CD4-positive, CD25-positive, alpha-beta regulatory T cell (primary cell): ENCODE data around the gene LRRTM2. TPM values are rescaled to one million over a fixed set of nuclear protein-coding genes. Genes with fewer than 3 reads are reported as not detected.

ENCODE experiments used
- ATAC-seq, 2 donors: fragments of 150-1000 bp; cut with Tn5 transposase; one replicate each; pipeline ENCODE4 v1.10.0; 2021; ENCODE audit warnings: low read depth in 2 of 2, moderate number of reproducible peaks in 2 of 2, moderate library complexity in 1 of 2
- DNase-seq, 3 donors: peaks; one replicate each; pipeline versions ENCODE4 v3.0.0 to v3.0.0-alpha.2; 2012 to 2022; ENCODE audit warnings: mixed read lengths in 1 of 3
- H3K27ac ChIP-seq: one replicate; pipeline ENCODE4 v1.7.0; 2013; ENCODE audit warnings: mild to moderate bottlenecking, low read length; ENCODE audit not compliant: insufficient read depth, poor library complexity, severe bottlenecking
- H3K27me3 ChIP-seq: one replicate; pipeline ENCODE4 v1.7.0; 2013; ENCODE audit warnings: low read length; ENCODE audit not compliant: control insufficient read depth, insufficient read depth
- H3K36me3 ChIP-seq: one replicate; pipeline ENCODE4 v1.7.0; 2013; ENCODE audit warnings: mild to moderate bottlenecking, low read length, moderate library complexity; ENCODE audit not compliant: control insufficient read depth, insufficient read depth
- H3K4me1 ChIP-seq: 2 replicates; pipeline ENCODE4 v1.7.0; 2013; ENCODE audit warnings: mild to moderate bottlenecking, low read length; ENCODE audit not compliant: insufficient read depth, control insufficient read depth, poor library complexity, severe bottlenecking
- H3K4me3 ChIP-seq: one replicate; pipeline ENCODE4 v1.7.0; 2013; ENCODE audit warnings: low read depth, mild to moderate bottlenecking, low read length, moderate library complexity
- H3K9me3 ChIP-seq, 2 experiments: 1 replicate in 1 of 2; 2 replicates in 1 of 2; pipeline ENCODE4 v1.7.0; 2013; ENCODE audit warnings: low read length in 2 of 2, mild to moderate bottlenecking in 1 of 2, moderate library complexity in 1 of 2; ENCODE audit not compliant: control insufficient read depth in 2 of 2
- H3K27ac Mint-ChIP-seq, 3 donors: one replicate each; pipeline ENCODE4 v1.8.0; 2020 to 2022; ENCODE audit warnings: mild to moderate bottlenecking in 3 of 3, mixed read lengths in 3 of 3, moderate library complexity in 2 of 3
- H3K27me3 Mint-ChIP-seq: one replicate; pipeline ENCODE4 v1.8.0; 2022; ENCODE audit warnings: mild to moderate bottlenecking, mixed read lengths
- H3K36me3 Mint-ChIP-seq: one replicate; pipeline ENCODE4 v1.8.0; 2020; ENCODE audit warnings: mixed read lengths
- H3K4me1 Mint-ChIP-seq, 4 donors: one replicate each; pipeline ENCODE4 v1.8.0; 2020 to 2022; ENCODE audit warnings: mixed read lengths in 4 of 4, mild to moderate bottlenecking in 1 of 4
- H3K4me3 Mint-ChIP-seq, 4 donors: one replicate each; pipeline ENCODE4 v1.8.0; 2020 to 2022; ENCODE audit warnings: mild to moderate bottlenecking in 4 of 4, mixed read lengths in 4 of 4, moderate library complexity in 3 of 4
- H3K9me3 Mint-ChIP-seq, 7 donors: one replicate each; pipeline ENCODE4 v1.8.0; 2020 to 2022; ENCODE audit warnings: mixed read lengths in 7 of 7, mild to moderate bottlenecking in 3 of 7, moderate library complexity in 2 of 7
- polyA plus RNA-seq, 4 donors: library from polyadenylated mRNA; unstranded; fragments of 300-500 nt; fragmentation: Illumina TruSeq; gene quantifications; one replicate each; pipeline ENCODE4 v1.2.3, GENCODE V29; 2021
- total RNA-seq: library from RNA; stranded (reverse); gene quantifications from one replicate; pipeline ENCODE4 v1.2.3, GENCODE V29; 2022

Gene LRRTM2
- total and polyA plus RNA-seq, 5 donors from 2014 or later, result 0.07 to 0.11 TPM; not detected in 3

DNA sequence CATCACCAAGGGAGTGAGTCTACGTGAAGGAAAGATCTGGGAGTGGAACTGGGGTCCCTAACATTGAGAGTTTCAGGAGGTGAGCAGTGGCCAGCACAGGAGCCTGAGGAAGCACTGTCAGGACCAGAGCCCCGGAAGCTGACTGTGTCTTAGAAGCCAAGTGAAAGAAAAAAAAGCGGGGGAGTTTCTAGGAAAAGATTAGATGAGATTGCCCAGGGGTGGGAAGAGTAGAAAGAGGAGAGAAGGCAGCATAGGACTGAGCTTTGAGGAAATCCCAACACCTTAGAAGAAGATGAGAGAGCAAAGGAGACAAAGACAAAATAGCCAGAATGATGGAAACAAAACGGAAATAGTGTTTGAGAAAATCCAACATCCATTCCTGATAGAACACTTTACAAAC lies 37.0 kb upstream of the LRRTM2 start:
- H3K4me3 Mint-ChIP-seq, result no peak overlapping the region
- H3K27me3 Mint-ChIP-seq, result no peaks in the 10 kb centered on the region
- H3K9me3 ChIP-seq, result no peaks in the 10 kb centered on the region
- H3K27me3 ChIP-seq, result no peaks in the 10 kb centered on the region
- peaks cover 0 to 1% (median 0%) of the 10 kb centered on the region in 7 donors for H3K9me3 Mint-ChIP-seq
- no peak for DNase-seq
- no peaks in the 10 kb centered on the region for H3K36me3 ChIP-seq
- H3K36me3 Mint-ChIP-seq, result no peaks in the 10 kb centered on the region
- no peaks in the 10 kb centered on the region for H3K4me1 ChIP-seq
- H3K27ac ChIP-seq, result no peak overlapping the region
- H3K4me1 Mint-ChIP-seq, result no peaks in the 10 kb centered on the region
- no peak for ATAC-seq
- no peak overlapping the region for H3K4me3 ChIP-seq
- H3K27ac Mint-ChIP-seq, result no peak overlapping the region

DNA sequence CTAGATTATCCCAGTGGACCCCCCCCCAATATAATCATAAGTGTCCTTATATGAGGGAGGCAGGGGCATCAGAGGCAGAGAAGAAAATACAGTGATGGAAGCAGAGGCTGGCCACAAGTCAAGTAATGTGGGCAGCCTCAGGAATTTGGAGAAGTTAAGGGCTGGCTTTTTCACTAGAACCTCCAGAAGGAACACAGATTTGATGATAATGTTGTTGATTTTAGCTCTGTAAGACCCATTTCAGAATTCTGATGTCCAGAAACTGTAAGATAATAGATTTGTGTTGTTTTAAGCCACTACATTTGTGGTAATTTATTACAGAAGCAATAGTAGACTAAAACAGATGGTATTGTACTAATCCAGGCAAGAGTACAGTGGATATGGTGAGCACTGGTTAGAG lies 36.3 kb upstream of the LRRTM2 start:
- Histone ChIP-seq H3K4me3 (no peak overlapping the region), H3K27me3 (no peaks in the 10 kb centered on the region), H3K9me3 (no peaks in the 10 kb centered on the region), H3K36me3 (no peaks in the 10 kb centered on the region), H3K27ac (no peak overlapping the region), H3K4me1 (no peaks in the 10 kb centered on the region)
- peaks cover 0 to 1% (median 0%) of the 10 kb centered on the region in 7 donors for H3K9me3 Mint-ChIP-seq
- H3K27me3 Mint-ChIP-seq, result no peaks in the 10 kb centered on the region
- H3K36me3 Mint-ChIP-seq, result no peaks in the 10 kb centered on the region
- H3K27ac Mint-ChIP-seq, result no peak overlapping the region
- ATAC-seq (no peak), DNase-seq (no peak)
- H3K4me3 Mint-ChIP-seq, result no peak overlapping the region
- H3K4me1 Mint-ChIP-seq, result no peaks in the 10 kb centered on the region

DNA sequence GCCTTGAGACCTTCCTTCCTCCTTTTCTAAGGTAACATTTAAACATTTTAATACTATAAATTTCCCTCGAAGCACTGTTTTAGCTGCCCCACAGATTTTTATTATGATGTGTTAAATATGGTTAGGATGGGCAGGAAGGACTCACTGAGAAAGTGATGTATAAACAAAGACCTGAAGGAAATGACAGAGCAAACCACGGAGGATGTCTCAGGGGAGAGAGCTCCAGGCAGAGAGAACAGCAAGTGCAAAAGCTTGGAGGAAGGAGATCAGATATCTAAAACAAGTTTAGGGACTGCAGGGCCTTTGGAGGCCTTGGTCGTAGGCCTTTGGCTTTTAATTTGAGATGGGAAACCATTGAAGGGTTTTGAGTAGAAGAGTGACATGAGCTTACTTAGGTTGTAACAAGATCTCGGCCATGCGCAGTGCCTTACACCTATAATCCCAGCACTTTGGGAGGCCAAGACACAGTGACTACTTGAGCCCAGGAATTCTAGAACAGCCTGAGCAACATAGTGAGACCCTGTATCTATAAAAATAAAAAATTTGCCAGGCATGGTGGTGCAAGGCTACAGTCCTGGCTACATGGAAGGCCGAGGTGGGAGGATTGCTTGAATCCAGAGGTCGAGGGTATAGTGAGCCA lies 35.5 kb upstream of the LRRTM2 start:
- H3K36me3 ChIP-seq, result peaks cover under 1% of the 10 kb centered on the region
- H3K9me3 Mint-ChIP-seq, result peaks cover 0 to 1% (median 0%) of the 10 kb centered on the region in 7 donors
- H3K27me3 Mint-ChIP-seq, result no peaks in the 10 kb centered on the region
- H3K27ac ChIP-seq, result no peak overlapping the region
- H3K4me1 Mint-ChIP-seq, result no peaks in the 10 kb centered on the region
- no peak for ATAC-seq
- H3K27me3 ChIP-seq, result no peaks in the 10 kb centered on the region
- no peaks in the 10 kb centered on the region for H3K9me3 ChIP-seq
- no peak overlapping the region for H3K4me3 ChIP-seq
- no peak overlapping the region for H3K27ac Mint-ChIP-seq
- no peaks in the 10 kb centered on the region for H3K4me1 ChIP-seq
- H3K36me3 Mint-ChIP-seq, result no peaks in the 10 kb centered on the region
- peak in 1 of 3 donors; percentile 47 for DNase-seq
- H3K4me3 Mint-ChIP-seq, result no peak overlapping the region

DNA sequence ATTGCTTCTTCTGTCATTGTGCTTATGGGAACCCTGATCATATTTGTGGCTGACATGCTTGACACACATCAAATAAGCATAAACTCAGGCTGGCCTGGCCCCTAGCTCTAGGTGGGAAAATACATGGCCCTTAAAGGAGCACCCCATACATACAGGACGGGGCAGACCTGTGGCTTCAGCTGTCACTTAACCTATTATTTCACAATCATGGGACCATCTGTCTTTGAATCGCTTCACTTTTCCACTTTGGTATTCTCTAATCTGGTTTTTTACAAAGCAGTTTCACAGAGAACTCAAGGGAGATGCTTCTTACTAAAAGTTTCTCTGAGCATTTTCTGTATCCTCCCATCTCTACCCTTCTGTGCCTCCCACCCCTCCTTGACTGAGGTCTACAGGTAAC lies 34.6 kb upstream of the LRRTM2 start:
- no peak overlapping the region for H3K27ac Mint-ChIP-seq

DNA sequence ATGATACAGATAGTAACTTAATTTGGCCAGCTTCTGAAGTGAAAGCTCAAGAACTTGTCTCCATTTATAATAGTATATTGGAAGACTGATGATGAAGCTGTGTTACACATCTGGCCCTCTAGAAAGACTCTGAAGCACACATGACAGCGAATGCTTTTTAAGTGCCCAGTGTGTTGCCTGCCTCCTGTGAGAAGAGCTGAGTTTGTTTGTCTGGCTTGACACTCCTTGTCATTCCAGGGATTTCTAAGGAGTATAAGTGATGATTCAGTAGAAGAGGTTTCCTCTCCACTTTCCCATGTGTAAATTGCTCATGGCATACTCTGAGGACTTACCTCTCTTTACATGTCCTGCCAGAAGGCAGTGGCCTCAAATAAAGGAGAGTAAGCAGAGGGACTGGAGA lies 30.4 kb upstream of the LRRTM2 start:
- no peak for DNase-seq
- Histone ChIP-seq H3K27me3 (no peaks in the 10 kb centered on the region), H3K9me3 (no peaks in the 10 kb centered on the region), H3K4me1 (no peaks in the 10 kb centered on the region), H3K4me3 (no peak overlapping the region), H3K36me3 (peaks cover 5% of the 10 kb centered on the region), H3K27ac (no peak overlapping the region)
- Mint-ChIP-seq H3K27ac (no peak overlapping the region), H3K27me3 (no peaks in the 10 kb centered on the region), H3K4me1 (peaks cover 0 to 9% (median 3%) of the 10 kb centered on the region in 4 donors), H3K9me3 (no peaks in the 10 kb centered on the region), H3K4me3 (no peak overlapping the region), H3K36me3 (peaks cover 10% of the 10 kb centered on the region)
- no peak for ATAC-seq

More for the DNA sequence above, 34.6 kb upstream of the LRRTM2 start:
- H3K9me3 ChIP-seq, result no peaks in the 10 kb centered on the region
- no peak overlapping the region for H3K4me3 ChIP-seq
- ATAC-seq, result no peak
- DNase-seq, result no peak
- no peaks in the 10 kb centered on the region for H3K27me3 ChIP-seq
- H3K27me3 Mint-ChIP-seq, result no peaks in the 10 kb centered on the region
- H3K36me3 Mint-ChIP-seq, result no peaks in the 10 kb centered on the region
- peaks cover 0 to 1% (median 0%) of the 10 kb centered on the region in 7 donors for H3K9me3 Mint-ChIP-seq
- H3K4me1 Mint-ChIP-seq, result no peaks in the 10 kb centered on the region
- no peak overlapping the region for H3K27ac ChIP-seq
- no peaks in the 10 kb centered on the region for H3K4me1 ChIP-seq
- peaks cover 5% of the 10 kb centered on the region for H3K36me3 ChIP-seq
- H3K4me3 Mint-ChIP-seq, result no peak overlapping the region

DNA sequence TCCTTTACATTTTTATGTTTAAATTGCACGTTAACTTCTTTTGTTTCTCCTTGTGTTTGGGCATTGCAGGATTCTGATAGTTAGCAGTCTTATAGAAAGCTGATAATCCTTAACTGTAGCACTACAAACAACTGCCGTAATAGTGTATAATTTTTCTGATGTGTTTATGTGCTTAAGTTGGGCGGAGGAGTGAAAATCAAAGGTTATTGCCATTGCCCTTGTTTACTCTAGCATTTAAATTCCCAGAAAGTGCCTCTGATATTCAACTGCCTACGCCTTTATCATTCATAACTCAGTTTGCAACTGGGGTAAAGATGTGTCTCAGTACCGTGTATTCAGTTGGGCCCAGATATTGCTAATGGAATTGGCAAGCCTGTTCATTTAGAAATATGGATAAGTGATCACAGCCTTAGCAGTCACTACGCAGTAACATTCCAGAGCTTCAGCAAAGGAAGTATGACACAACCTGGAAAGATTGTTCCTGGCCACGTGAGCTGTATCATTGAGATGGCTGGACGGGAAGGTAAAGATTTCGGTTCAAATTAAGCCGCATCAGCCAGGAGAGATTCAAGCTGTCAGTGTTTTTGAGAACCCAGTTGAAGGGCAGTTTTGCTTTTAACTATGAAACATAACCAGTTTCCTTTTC lies 28.1 kb upstream of the LRRTM2 start:
- no peaks in the 10 kb centered on the region for H3K4me1 ChIP-seq
- peaks cover 5% of the 10 kb centered on the region for H3K36me3 ChIP-seq
- ATAC-seq (no peak), DNase-seq (no peak)
- H3K9me3 ChIP-seq, result no peaks in the 10 kb centered on the region
- Mint-ChIP-seq H3K9me3 (no peaks in the 10 kb centered on the region), H3K36me3 (peaks cover 10% of the 10 kb centered on the region), H3K27ac (no peak overlapping the region), H3K4me3 (no peak overlapping the region), H3K27me3 (no peaks in the 10 kb centered on the region), H3K4me1 (peaks cover 0 to 17% (median 6%) of the 10 kb centered on the region in 4 donors)
- no peak overlapping the region for H3K4me3 ChIP-seq
- no peak overlapping the region for H3K27ac ChIP-seq
- H3K27me3 ChIP-seq, result no peaks in the 10 kb centered on the region

DNA sequence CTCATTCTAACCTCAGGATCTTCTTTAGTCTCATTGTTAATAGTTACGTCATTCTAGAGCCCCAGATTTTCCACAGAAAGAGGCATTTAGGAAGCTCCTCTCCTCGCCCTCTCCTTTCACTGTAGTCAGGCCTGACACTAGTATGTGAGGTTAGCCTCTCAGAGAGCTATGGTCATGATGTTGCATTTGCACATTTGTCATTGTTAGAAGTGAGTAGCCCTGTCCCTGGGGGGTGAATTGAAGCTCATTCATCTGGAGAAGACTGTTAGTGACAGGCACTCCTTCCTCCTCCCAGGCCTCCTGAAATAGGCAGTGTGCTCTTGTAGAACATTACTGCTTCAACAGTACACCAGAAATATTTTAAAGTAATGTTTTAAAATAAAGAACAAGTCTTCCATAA lies 26.6 kb upstream of the LRRTM2 start:
- peaks cover 10% of the 10 kb centered on the region for H3K36me3 Mint-ChIP-seq
- ATAC-seq (no peak), DNase-seq (no peak)
- no peaks in the 10 kb centered on the region for H3K27me3 ChIP-seq
- H3K4me1 ChIP-seq, result no peaks in the 10 kb centered on the region
- H3K27ac ChIP-seq, result no peak overlapping the region
- no peaks in the 10 kb centered on the region for H3K9me3 Mint-ChIP-seq
- H3K36me3 ChIP-seq, result peaks cover 5% of the 10 kb centered on the region
- peaks cover 0 to 17% (median 6%) of the 10 kb centered on the region in 4 donors for H3K4me1 Mint-ChIP-seq
- H3K27ac Mint-ChIP-seq, result no peak overlapping the region
- no peaks in the 10 kb centered on the region for H3K9me3 ChIP-seq
- H3K4me3 Mint-ChIP-seq, result no peak overlapping the region
- no peaks in the 10 kb centered on the region for H3K27me3 Mint-ChIP-seq
- H3K4me3 ChIP-seq, result no peak overlapping the region
